Ovary (tissue), 3 donors: ENCODE measurements around the gene CRMP1.

Experiments used
- CTCF ChIP-seq, 3 donors: fragments of 450-650 bp in 2 of 3; fragments of 200-600 bp in 1 of 3; IDR thresholded peaks; one replicate each; pipeline versions ENCODE4 v1.5.1 to v1.8.0; 2016 to 2022; ENCODE audit warnings: antibody characterized with exemption in 3 of 3, mild to moderate bottlenecking in 1 of 3
- POLR2A ChIP-seq: fragments of 450-650 bp; IDR thresholded peaks from one replicate; pipeline ENCODE4 v1.6.1; 2017; ENCODE audit warnings: antibody characterized with exemption, mild to moderate bottlenecking, moderate library complexity
- donor health status: DM: no; HTN: no; CAD: no.

GRCh38 chr4:5913454-5913853, 20.6 kb upstream of the CRMP1 start:
- no peak for TF ChIP-seq CTCF (IDR thresholded peaks at IDR 0.05)
- TF ChIP-seq POLR2A, result no peak
